WTC11 (cell line): ENCODE measurements around the gene ANO10. TPM values are rescaled to one million over a fixed set of nuclear protein-coding genes. Genes with fewer than 3 reads are reported as not detected.

Source experiments
- ATAC-seq: fragments of 200-7000 bp; cut with Tn5 transposase; 2 replicates; pipeline ENCODE4 v1.10.0; 2021; ENCODE audit warnings: mild to moderate bottlenecking, moderate library complexity
- CTCF ChIA-PET: fragments of 300-600 bp; sonication (Branson Sonifier 250); formaldehyde crosslinking; loops from one replicate; lab custom pipeline; 2021; ENCODE audit warnings: antibody characterized with exemption; lab: Charles Lee
- POLR2A ChIA-PET: fragments of 350-600 bp; sonication (Branson Sonifier 250); formaldehyde crosslinking; loops from one replicate; lab custom pipeline; 2021; ENCODE audit warnings: antibody characterized with exemption; lab: Charles Lee
- DNase-seq: peaks from one replicate; pipeline ENCODE4 v3.0.0; 2021; ENCODE audit warnings: low spot score
- H3K27ac Mint-ChIP-seq: 2 replicates; pipeline ENCODE4 v1.8.0; 2021; ENCODE audit warnings: mixed read lengths
- H3K27me3 Mint-ChIP-seq: 2 replicates; pipeline ENCODE4 v1.8.0; 2021; ENCODE audit warnings: low read depth, mild to moderate bottlenecking, moderate library complexity, mixed read lengths
- H3K36me3 Mint-ChIP-seq: 2 replicates; pipeline ENCODE4 v1.8.0; 2021; ENCODE audit warnings: mixed read lengths
- H3K4me1 Mint-ChIP-seq: 2 replicates; pipeline ENCODE4 v1.8.0; 2022; ENCODE audit warnings: mixed read lengths
- H3K4me3 Mint-ChIP-seq: 2 replicates; pipeline ENCODE4 v1.8.0; 2021; ENCODE audit warnings: mild to moderate bottlenecking, moderate library complexity, mixed read lengths
- H3K9me3 Mint-ChIP-seq: 2 replicates; pipeline ENCODE4 v1.8.0; 2021; ENCODE audit warnings: mixed read lengths
- AFF4 ChIP-seq: sonication (generic); formaldehyde crosslinking; IDR thresholded peaks from 2 replicates; pipeline ENCODE4 v1.8.1; 2023; ENCODE audit warnings: mild to moderate bottlenecking, missing genetic modification reagents, borderline replicate concordance
- ATF1 ChIP-seq: sonication (generic); formaldehyde crosslinking; IDR thresholded peaks from 2 replicates; pipeline ENCODE4 v1.8.1; 2023; ENCODE audit warnings: mild to moderate bottlenecking, moderate library complexity, missing genetic modification reagents
- CREM ChIP-seq: sonication (generic); formaldehyde crosslinking; IDR thresholded peaks from 2 replicates; pipeline ENCODE4 v1.8.1; 2022; ENCODE audit warnings: mild to moderate bottlenecking, missing genetic modification reagents, moderate library complexity
- E2F4 ChIP-seq: sonication (generic); formaldehyde crosslinking; IDR thresholded peaks from 2 replicates; pipeline ENCODE4 v1.8.1; 2022; ENCODE audit warnings: low read depth, mild to moderate bottlenecking, moderate library complexity, missing genetic modification reagents, borderline replicate concordance
- FOXP4 ChIP-seq: sonication (generic); formaldehyde crosslinking; IDR thresholded peaks from 2 replicates; pipeline ENCODE4 v1.8.0; 2022; ENCODE audit warnings: mild to moderate bottlenecking, missing genetic modification reagents
- GRHL2 ChIP-seq: fragments of 250-450 bp; sonication (Bioruptor Pico); IDR thresholded peaks from 2 replicates; pipeline ENCODE4 v1.8.0; 2022; ENCODE audit warnings: mild to moderate bottlenecking, moderate library complexity; ENCODE audit not compliant: insufficient replicate concordance, severe bottlenecking
- HMGXB4 ChIP-seq: sonication (generic); formaldehyde crosslinking; IDR thresholded peaks from 2 replicates; pipeline ENCODE4 v1.8.1; 2023; ENCODE audit warnings: mild to moderate bottlenecking, moderate library complexity, missing genetic modification reagents
- JUN ChIP-seq: sonication (generic); formaldehyde crosslinking; IDR thresholded peaks from 2 replicates; pipeline ENCODE4 v1.8.0; 2023; ENCODE audit warnings: mild to moderate bottlenecking, missing genetic modification reagents
- RELA ChIP-seq: sonication (generic); formaldehyde crosslinking; IDR thresholded peaks from 2 replicates; pipeline ENCODE4 v1.8.1; 2022; ENCODE audit warnings: missing genetic modification reagents, mild to moderate bottlenecking, borderline replicate concordance
- RORB ChIP-seq: fragments of 250-450 bp; sonication (Bioruptor Pico); IDR thresholded peaks from 2 replicates; pipeline ENCODE4 v1.9.0; 2021; ENCODE audit warnings: mild to moderate bottlenecking
- SOX15 ChIP-seq: fragments of 250-450 bp; sonication (Bioruptor Pico); IDR thresholded peaks from 2 replicates; pipeline ENCODE4 v1.9.0; 2021; ENCODE audit warnings: mild to moderate bottlenecking
- TEAD4 ChIP-seq: sonication (generic); formaldehyde crosslinking; IDR thresholded peaks from 2 replicates; pipeline ENCODE4 v1.8.0; 2022; ENCODE audit warnings: mild to moderate bottlenecking, missing genetic modification reagents
- ZBTB21 ChIP-seq: sonication (generic); formaldehyde crosslinking; IDR thresholded peaks from 2 replicates; pipeline ENCODE4 v1.8.1; 2023; ENCODE audit warnings: mild to moderate bottlenecking, missing genetic modification reagents, borderline replicate concordance
- ZMAT4 ChIP-seq: fragments of 250-450 bp; sonication (Bioruptor Pico); IDR thresholded peaks from 2 replicates; pipeline ENCODE4 v1.9.0; 2021; ENCODE audit warnings: mild to moderate bottlenecking
- ZNF121 ChIP-seq: sonication (generic); formaldehyde crosslinking; IDR thresholded peaks from 2 replicates; pipeline ENCODE4 v1.8.0; 2023; ENCODE audit warnings: missing genetic modification reagents
- ZNF532 ChIP-seq: fragments of 250-450 bp; sonication (Bioruptor Pico); IDR thresholded peaks from 2 replicates; pipeline ENCODE4 v1.9.0; 2021; ENCODE audit warnings: mild to moderate bottlenecking, borderline replicate concordance
- total RNA-seq: library from RNA; stranded (reverse); gene quantifications from 3 replicates; pipeline ENCODE4 v1.2.3, GENCODE V29; 2021

ANO10 gene
- total RNA-seq, 1 experiment from 2014 or later = 35.1 TPM

GRCh38 chr3:43558171-43558570 lies 63.6 kb downstream of the ANO10 start:
- no peaks in the 10 kb centered on the region for H3K4me1 Mint-ChIP-seq
- ChIA-PET CTCF (no interaction called here), POLR2A (no interaction called here)
- TF ChIP-seq GRHL2 (CRISPR knock-in tag) (no peak), RORB (CRISPR knock-in tag) (no peak), FOXP4 (CRISPR knock-in tag) (no peak)
- no peak overlapping the region for H3K4me3 Mint-ChIP-seq
- no peaks in the 10 kb centered on the region for H3K27me3 Mint-ChIP-seq
- H3K36me3 Mint-ChIP-seq = peaks cover 15% of the 10 kb centered on the region
- no peaks in the 10 kb centered on the region for H3K9me3 Mint-ChIP-seq
- H3K27ac Mint-ChIP-seq = no peak overlapping the region
- ATAC-seq = no peak
- DNase-seq = no peak

- H3K4me3 Mint-ChIP-seq = no peak overlapping the region
- ATAC-seq (no peak), DNase-seq (no peak)
- ChIA-PET POLR2A (no interaction called here), CTCF (no interaction called here)
- H3K9me3 Mint-ChIP-seq = no peaks in the 10 kb centered on the region
- H3K4me1 Mint-ChIP-seq = no peaks in the 10 kb centered on the region
- no peak overlapping the region for H3K27ac Mint-ChIP-seq
- no peaks in the 10 kb centered on the region for H3K27me3 Mint-ChIP-seq
- peaks cover 11% of the 10 kb centered on the region for H3K36me3 Mint-ChIP-seq
- TF ChIP-seq ATF1 (CRISPR knock-in tag) = no peak
- TF ChIP-seq ZBTB21 (CRISPR knock-in tag) = no peak
- no peak for TF ChIP-seq TEAD4 (CRISPR knock-in tag)
- TF ChIP-seq JUN (CRISPR knock-in tag) = no peak
- TF ChIP-seq ZNF121 (CRISPR knock-in tag) = no peak
- no peak for TF ChIP-seq RELA (CRISPR knock-in tag)
- no peak for TF ChIP-seq AFF4
- no peak for TF ChIP-seq HMGXB4 (CRISPR knock-in tag)
- no peak for TF ChIP-seq ZMAT4 (CRISPR knock-in tag)
- no peak for TF ChIP-seq SOX15
- TF ChIP-seq E2F4 (CRISPR knock-in tag) = no peak
- TF ChIP-seq ZNF532 (CRISPR knock-in tag) = no peak
- no peak for TF ChIP-seq CREM (CRISPR knock-in tag)
Measured at GRCh38 chr3:43549626-43550290, 72.1 kb downstream of the ANO10 start.
